HG02884 (cell line): ENCODE data around the gene LHX2.
A peak's percentile ranks its signal among the peaks of the same experiment; 100 is the strongest.

Source experiments
- ATAC-seq: cut with Tn5 transposase; IDR thresholded peaks from one replicate; pipeline ENCODE4 v1.9.1; 2021; ENCODE audit warnings: mild to moderate bottlenecking, moderate library complexity; ENCODE audit not compliant: unreplicated experiment

Gene LHX2

DNA sequence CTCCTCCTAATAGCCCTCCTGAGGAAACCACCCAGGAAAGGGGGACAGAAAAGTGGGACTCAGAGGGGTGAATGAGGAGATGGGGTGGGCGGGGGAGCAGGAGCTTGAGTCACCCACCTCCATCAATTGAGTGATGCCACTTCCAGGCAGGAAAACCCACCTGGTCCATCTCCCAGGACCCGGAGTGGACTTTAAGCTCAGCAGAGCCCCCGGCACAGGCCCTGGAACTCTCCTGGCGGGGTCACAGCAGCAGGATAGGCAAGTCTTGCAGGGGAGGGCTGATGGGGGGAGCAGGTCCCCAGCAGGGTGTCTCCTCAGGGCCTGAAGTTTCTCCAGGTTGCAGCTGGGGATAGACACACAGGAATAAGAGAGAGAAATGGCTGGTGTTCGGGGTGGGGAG, 40.8 kb downstream of the LHX2 start:
- no peak for ATAC-seq

DNA sequence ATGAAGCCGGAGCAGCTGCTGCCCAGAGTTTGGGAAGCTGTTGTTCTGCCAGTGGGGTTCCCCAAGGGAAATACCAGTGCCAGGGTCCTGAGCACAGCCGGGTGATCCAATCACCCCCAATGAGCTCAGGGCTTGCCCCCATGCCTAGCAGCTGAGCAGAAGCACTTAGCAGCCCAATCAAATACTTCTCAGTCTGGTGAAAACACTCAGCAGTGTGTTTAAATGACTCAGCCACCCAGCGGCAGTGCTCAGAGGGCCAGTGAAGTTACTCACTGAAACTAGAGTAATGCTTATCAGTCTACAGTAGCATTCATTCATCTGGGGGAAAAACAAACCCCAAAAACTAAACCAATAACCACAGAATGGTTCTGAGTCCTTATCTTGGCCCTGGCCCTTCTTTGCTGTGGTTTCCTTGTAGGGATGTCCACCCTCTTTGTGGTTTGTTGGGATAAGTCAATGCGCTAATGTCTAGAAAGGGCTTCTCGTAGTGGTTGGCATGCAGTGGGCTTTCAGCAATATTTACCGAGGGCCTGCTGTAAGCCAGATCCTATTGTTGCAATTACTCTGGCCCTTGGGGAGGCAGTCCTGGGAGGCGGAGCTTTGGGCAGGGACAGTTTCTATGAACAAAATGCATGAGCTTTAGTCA, 43.1 kb downstream of the LHX2 start:
- peak; percentile 97 for ATAC-seq

DNA sequence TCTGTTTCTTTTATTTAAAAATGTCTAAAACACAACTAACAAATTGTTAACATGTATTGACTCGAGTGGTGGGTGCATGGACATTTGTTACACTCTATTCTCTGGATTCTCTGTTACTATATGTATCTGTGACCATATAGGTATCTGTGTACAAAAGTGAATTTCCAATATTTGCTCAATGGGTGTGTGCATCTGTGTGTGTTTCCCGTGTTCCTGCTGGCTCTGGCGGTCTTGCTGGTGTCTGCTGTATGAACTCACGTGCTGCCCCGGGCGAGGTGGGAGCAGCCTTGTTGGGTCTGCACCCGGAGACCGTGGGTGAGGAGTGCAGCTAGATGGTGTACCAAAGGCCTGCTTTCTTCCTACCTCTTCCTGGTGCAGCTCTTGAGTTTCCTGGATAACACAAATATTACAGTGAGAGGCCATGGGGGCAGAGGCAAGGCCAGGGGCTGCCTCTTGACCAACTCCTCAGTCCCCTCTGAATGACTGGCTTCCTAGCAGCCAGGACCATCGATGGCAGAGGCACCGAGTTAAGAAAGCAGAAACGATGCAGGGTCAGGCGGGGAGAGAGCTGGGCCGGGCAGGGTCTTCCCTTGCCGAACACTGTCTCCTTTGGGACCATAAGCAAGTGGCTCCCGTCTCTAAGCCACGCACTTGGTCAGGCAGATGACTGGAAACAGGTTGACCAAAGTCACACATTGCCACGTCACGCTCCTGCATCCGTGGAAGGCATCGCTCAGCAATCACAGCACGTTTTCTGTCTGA, 49.5 kb downstream of the LHX2 start:
- ATAC-seq: no peak

DNA sequence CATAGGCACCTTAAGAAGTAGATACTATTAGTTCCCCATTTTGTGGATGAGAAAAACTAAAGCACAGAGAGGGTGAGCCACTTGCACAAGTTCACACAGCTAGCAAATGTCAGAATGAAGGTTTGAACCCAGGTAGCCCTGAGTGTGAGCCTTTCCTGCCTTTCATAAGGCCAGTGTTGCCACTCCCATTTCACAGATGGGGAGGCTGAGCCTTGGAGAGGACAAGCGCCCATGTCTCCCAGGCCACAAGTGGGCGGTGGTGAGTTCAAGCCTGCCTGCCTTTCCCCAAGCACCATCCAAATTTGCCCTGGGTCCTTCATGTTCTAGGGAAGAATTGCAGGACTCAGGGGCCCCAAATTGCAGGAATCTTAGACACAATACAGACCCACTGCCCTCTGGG, 50.6 kb downstream of the LHX2 start:
- no peak for ATAC-seq

DNA sequence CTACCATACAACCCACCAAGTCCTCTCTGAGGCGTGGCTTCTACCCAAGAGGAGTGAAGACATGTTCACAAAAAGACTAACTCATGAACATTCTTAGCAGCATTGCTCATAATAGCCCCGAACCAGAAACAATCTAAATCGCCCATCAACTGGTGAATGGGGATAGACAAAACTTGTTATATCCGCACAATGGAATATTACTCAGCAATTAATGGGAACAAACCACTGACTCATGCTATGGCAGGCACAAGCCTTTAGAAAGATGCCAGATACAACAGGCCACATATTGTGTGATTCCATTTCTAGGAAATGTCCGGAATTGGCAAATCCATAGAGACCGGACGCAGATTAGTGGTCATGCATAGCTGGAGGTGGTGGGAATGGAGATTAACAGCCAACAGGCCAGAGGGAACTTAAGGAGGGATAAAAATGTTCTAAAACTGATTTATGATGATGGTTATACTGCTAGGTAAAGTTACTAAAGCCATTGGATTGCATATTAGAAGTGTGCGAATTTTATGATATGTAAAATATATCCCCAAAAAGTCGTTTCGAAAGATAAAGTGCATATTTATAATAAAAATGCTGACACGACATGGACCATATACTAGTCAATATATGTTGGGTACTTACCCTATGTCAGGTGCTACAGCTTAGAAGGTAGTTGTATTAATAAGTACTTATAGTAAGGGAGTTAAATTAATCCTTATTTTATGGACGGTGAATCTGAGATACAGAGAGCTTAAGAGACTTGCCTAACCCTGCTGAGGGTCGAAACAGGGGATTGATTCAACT, 55.4 kb downstream of the LHX2 start:
- ATAC-seq: no peak

DNA sequence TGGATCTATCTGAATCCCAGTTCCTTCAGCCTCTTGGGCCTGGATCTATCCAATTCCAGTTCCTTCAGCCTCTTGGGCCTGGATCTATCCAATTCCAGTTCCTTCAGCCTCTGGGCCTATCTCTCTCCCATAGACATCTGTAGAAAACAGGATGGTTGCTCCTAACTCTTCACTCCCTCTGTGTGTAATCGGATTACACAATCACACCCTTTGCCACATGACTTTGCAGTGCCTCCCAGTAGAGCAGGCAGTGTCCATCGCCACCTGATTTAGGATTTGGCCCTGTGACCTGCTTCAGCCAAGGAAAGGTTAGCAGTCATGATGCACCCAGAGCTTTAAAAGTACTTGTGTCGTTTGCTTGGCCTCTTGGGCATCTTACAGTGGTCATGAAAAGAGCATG, 56.7 kb downstream of the LHX2 start:
- ATAC-seq: no peak

DNA sequence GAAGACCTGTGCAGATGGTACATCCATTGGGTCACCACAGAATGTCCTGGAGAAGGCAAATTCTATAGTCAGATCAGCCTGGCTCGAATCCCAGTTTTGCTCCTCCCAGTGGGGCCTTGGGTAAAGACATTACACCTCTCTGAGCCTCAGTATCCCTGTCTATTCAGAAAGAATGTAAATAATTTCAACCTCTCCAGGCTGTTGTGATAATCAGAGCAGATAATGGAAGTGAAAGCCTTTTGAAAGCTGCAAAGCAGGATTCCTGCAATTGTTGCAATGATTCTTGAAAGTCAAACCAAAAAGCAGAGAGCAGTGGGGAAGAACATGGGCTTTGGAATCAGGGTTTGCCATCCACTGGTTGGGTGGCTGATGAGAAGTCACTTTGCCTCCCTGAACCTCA, 63.2 kb downstream of the LHX2 start:
- ATAC-seq: no peak

DNA sequence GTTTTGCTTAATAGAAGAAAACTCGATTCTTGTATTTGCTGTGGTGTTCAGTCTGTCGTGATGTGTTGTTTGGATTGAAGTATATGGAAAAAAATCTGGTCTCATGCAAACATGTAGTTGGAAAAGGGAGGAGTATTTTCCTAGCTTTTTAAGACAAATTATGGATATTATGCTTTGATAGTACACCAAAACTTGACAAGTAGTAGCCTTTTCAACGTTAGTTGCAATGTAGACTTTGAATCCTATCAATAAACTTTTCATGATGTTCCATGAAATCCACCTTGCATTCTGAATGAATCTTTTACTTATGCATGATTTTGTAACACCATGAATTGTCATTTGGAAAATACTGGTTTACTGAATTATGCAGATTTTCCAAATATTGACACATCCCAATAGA, 64.2 kb downstream of the LHX2 start:
- no peak for ATAC-seq

DNA sequence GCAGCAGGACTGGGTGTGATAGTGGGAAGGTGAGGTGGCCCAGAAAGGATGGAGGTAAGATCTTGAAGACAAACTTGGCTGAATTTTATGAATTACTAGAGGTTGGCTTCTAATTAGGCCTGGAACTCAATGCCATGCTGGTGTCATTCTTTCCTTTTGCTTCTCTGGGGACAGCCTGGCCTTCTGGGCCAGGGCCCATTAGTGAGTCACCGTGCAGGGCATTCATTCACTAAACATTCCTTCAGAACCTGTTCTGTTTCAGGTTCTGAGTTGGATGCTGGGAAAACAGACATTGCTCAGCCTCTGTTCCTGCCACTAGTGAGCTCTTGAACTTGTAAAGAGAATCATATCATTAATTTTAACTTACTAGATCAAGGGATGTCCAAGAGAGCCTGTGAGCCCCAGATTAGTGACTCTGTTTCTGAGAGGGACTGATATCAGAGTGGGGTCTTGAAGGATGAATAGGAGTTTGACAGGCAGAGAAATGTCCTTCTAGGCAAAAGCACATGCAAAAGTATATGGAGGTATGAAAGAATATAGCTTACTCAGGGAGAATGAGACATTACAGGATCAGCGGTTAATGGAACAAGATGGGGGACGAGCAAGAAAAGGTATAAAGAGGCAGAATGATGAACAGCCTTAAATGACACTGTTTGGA, 66.5 kb downstream of the LHX2 start:
- no peak for ATAC-seq

DNA sequence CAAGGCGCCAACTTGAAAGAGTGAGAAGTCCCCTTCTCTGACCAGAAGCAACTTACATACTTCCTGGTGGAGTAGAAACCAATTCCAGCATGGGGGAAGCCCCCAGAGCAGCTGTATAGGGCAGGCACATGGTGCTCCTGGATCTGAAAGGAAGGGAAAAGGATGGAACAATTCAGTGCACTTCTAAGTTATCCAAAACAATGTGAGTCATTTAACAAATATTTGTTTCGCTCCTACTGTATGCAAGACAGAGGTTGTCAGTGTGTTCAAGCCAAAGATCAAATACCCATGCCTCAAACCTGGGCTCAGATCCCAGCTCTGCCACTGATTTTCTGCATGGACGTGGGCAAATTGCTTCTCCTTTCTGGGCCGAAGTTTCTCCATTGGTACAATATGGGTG, 67.1 kb downstream of the LHX2 start:
- no peak for ATAC-seq

DNA sequence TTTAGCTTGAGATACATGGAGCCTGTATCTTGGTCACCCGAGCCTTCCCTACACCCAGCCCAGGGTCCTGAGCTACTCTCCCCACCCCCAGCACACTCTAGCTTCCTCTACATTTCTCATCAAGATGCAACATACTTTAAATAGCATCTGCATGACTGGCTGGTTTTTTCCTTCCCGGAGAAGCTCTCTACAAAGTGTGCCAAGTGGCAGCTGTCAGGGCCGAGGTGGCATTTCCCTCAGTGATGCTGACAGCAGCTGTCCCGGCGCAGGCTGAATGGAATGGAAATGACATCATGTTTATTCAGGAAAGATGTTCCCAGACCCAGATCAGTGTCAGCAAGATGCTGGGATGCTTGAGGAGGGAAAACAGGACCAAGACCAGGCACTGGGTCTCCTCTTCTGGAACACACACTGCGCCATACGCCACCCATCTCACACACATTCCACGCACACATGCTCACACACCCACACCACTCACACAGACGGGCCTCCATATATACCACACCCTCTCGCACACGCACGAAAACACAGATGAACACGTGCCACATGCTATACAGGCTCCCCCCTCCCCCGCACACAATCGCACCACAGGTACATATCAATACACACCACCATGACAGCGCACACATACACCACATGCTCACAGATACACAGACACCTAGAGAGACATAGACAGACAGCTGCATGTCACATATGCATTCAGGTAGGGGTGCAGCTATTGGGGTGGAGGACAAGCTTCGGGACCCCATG, 67.8 kb downstream of the LHX2 start:
- no peak for ATAC-seq

DNA sequence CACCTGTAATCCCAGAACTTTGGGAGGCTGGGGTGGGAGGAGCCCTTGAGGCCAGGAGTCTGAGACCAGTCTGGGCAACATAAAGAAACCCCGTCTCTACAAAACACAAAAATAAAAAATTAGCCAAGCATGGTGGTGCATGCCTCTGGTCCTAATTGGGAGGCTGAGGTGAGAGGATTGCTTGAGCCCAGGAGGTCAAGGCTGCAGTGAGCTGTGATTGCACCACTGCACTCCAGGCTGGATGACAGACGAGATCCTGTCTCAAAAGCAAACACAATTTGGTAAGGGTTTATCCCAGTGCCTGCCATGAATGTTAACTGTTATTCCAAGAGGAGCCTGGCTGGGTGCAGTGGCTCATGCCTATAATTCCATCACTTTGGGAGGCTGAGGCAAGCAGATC, 71.1 kb downstream of the LHX2 start:
- no peak for ATAC-seq
